ENCODE data around the gene IGSF9B. TPM values are rescaled to one million over a fixed set of nuclear protein-coding genes. Genes with fewer than 3 reads are reported as not detected.

The IGSF9B gene
- total RNA-seq, 1 donor from 2014 or later, result 1.3 TPM

- H3K27me3 Mint-ChIP-seq (ENCODE audit: insufficient read depth, low read depth), result peaks cover 5% of the 10 kb centered on the region
- H3K27ac Mint-ChIP-seq, result no peak overlapping the region
- H3K4me1 ChIP-seq, result peaks cover 63% of the 10 kb centered on the region
- peaks cover 11% of the 10 kb centered on the region for H3K79me2 ChIP-seq (ENCODE audit: low read depth)
- peaks cover 26% of the 10 kb centered on the region for H3F3A ChIP-seq (ENCODE audit: low read depth)
- no peaks in the 10 kb centered on the region for H3K9me3 ChIP-seq (ENCODE audit: low read depth)
- H3K4me2 ChIP-seq, result peak overlapping the region; percentile 69
- H3K4me3 ChIP-seq, result no peak overlapping the region
- H3K4me1 Mint-ChIP-seq, result peaks cover 62% of the 10 kb centered on the region
- H3K9me3 Mint-ChIP-seq, result no peaks in the 10 kb centered on the region
- H3K27ac ChIP-seq, result no peak overlapping the region
- TF ChIP-seq CTCF (IDR thresholded peaks at IDR 0.05), result peak; percentile 47
- TF ChIP-seq EZH2phosphoT487 (IDR thresholded peaks at IDR 0.05), result no peak
- H3K27me3 ChIP-seq, result no peaks in the 10 kb centered on the region
- H3K36me3 ChIP-seq, result no peaks in the 10 kb centered on the region
- H3K36me3 Mint-ChIP-seq, result no peaks in the 10 kb centered on the region
- peaks cover 75% of the 10 kb centered on the region for H4K20me1 ChIP-seq (ENCODE audit: low read depth)
- peak; percentile 91 for DNase-seq (ENCODE audit: low spot score)
- peak overlapping the region; percentile 27 for H3K4me3 Mint-ChIP-seq
- no peak overlapping the region for H3K9ac ChIP-seq
- no peak overlapping the region for H2AFZ ChIP-seq (replicated peaks)
Observed at GRCh38 chr11:133947321-133947756, 9.4 kb downstream of the IGSF9B start.

GRCh38 chr11:133946541-133947318 is 10.0 kb downstream of the IGSF9B start:
- Mint-ChIP-seq H3K4me3 (peak overlapping the region; percentile 51), H3K4me1 (peaks cover 57% of the 10 kb centered on the region), H3K27me3 (ENCODE audit: insufficient read depth, low read depth) (peaks cover 5% of the 10 kb centered on the region), H3K27ac (no peak overlapping the region), H3K36me3 (peaks cover 3% of the 10 kb centered on the region), H3K9me3 (no peaks in the 10 kb centered on the region)
- H3K9me3 ChIP-seq (ENCODE audit: low read depth), result no peaks in the 10 kb centered on the region
- no peak overlapping the region for H3K27ac ChIP-seq
- peak; percentile 68 for DNase-seq (ENCODE audit: low spot score)
- peaks cover 75% of the 10 kb centered on the region for H4K20me1 ChIP-seq (ENCODE audit: low read depth)
- TF ChIP-seq EZH2phosphoT487 (IDR thresholded peaks at IDR 0.05) (no peak), EZH2 (IDR thresholded peaks at IDR 0.05) (no peak), CTCF (IDR thresholded peaks at IDR 0.05) (no peak)
- peaks cover 10% of the 10 kb centered on the region for H3K79me2 ChIP-seq (ENCODE audit: low read depth)
- H3K4me3 ChIP-seq, result no peak overlapping the region
- H3K4me2 ChIP-seq, result peak overlapping the region; percentile 69
- no peaks in the 10 kb centered on the region for H3K36me3 ChIP-seq
- H3K9ac ChIP-seq, result no peak overlapping the region
- H2AFZ ChIP-seq (replicated peaks), result no peak overlapping the region
- H3K27me3 ChIP-seq, result no peaks in the 10 kb centered on the region
- peaks cover 23% of the 10 kb centered on the region for H3F3A ChIP-seq (ENCODE audit: low read depth)
- peaks cover 57% of the 10 kb centered on the region for H3K4me1 ChIP-seq

GRCh38 chr11:133946051-133946450 is 10.7 kb downstream of the IGSF9B start:
- H3K27ac ChIP-seq, result no peak overlapping the region
- H2AFZ ChIP-seq (replicated peaks), result no peak overlapping the region
- no peak overlapping the region for H3K9ac ChIP-seq
- peak overlapping the region; percentile 69 for H3K4me2 ChIP-seq
- no peaks in the 10 kb centered on the region for H3K36me3 ChIP-seq
- Mint-ChIP-seq H3K27ac (no peak overlapping the region), H3K27me3 (ENCODE audit: insufficient read depth, low read depth) (peaks cover 5% of the 10 kb centered on the region), H3K4me1 (peaks cover 51% of the 10 kb centered on the region), H3K36me3 (peaks cover 5% of the 10 kb centered on the region), H3K4me3 (no peak overlapping the region), H3K9me3 (no peaks in the 10 kb centered on the region)
- H3F3A ChIP-seq (ENCODE audit: low read depth), result peaks cover 17% of the 10 kb centered on the region
- peaks cover 71% of the 10 kb centered on the region for H4K20me1 ChIP-seq (ENCODE audit: low read depth)
- H3K4me3 ChIP-seq, result no peak overlapping the region
- H3K27me3 ChIP-seq, result no peaks in the 10 kb centered on the region
- no peak for DNase-seq (ENCODE audit: low spot score)
- peaks cover 50% of the 10 kb centered on the region for H3K4me1 ChIP-seq
- H3K79me2 ChIP-seq (ENCODE audit: low read depth), result peaks cover 10% of the 10 kb centered on the region
- TF ChIP-seq CTCF (IDR thresholded peaks at IDR 0.05) (no peak), EZH2phosphoT487 (IDR thresholded peaks at IDR 0.05) (no peak), EZH2 (IDR thresholded peaks at IDR 0.05) (no peak)
- no peaks in the 10 kb centered on the region for H3K9me3 ChIP-seq (ENCODE audit: low read depth)

Measured in neural progenitor cell (in vitro differentiated cells).